Mesothelial cell of epicardium (in vitro differentiated cells): ENCODE data around the gene CYB5R2. TPM values are rescaled to one million over a fixed set of nuclear protein-coding genes. Genes with fewer than 3 reads are reported as not detected.

Experiments used
- DNase-seq, 2 experiments: peaks; one replicate each; pipeline ENCODE4 v3.0.0; 2021; ENCODE audit warnings: low spot score in 2 of 2; ENCODE audit not compliant: unreplicated experiment in 2 of 2
- H3K27ac Mint-ChIP-seq: 2 replicates; pipeline ENCODE4 v1.8.0; 2021; ENCODE audit warnings: mixed read lengths
- H3K27me3 Mint-ChIP-seq: 2 replicates; pipeline ENCODE4 v1.8.0; 2021; ENCODE audit warnings: low read depth, mixed read lengths
- H3K36me3 Mint-ChIP-seq: 2 replicates; pipeline ENCODE4 v1.8.0; 2021; ENCODE audit warnings: mixed read lengths
- H3K4me1 Mint-ChIP-seq: 2 replicates; pipeline ENCODE4 v1.8.0; 2021; ENCODE audit warnings: mixed read lengths
- H3K4me3 Mint-ChIP-seq: 2 replicates; pipeline ENCODE4 v1.8.0; 2021; ENCODE audit warnings: mild to moderate bottlenecking, moderate library complexity, mixed read lengths
- H3K9me3 Mint-ChIP-seq: 2 replicates; pipeline ENCODE4 v1.8.0; 2021; ENCODE audit warnings: mixed read lengths
- CTCF ChIP-seq: fragments of 200-600 bp; sonication (generic); IDR thresholded peaks from one replicate; pipeline ENCODE4 v1.5.0; 2021; ENCODE audit warnings: antibody characterized with exemption; ENCODE audit not compliant: unreplicated experiment
- total RNA-seq: library from RNA; stranded (reverse); gene quantifications from 3 replicates; pipeline ENCODE4 v1.2.1, GENCODE V29; 2021

Gene CYB5R2
- total RNA-seq: 63.6 to 74.4 TPM (median 67.0 TPM) in 3 replicates

GRCh38 chr11:7672960-7673723, at the start of gene CYB5R2:
TSS of gene CYB5R2 (minus strand) at chr11:7673500. CDS start at chr11:7672825, 675 bp downstream.
- Mint-ChIP-seq H3K36me3 (peaks cover 10% of the 10 kb centered on the region), H3K4me1 (peaks cover 74% of the 10 kb centered on the region), H3K27ac (peak within 1 kb of the TSS; percentile 91), H3K9me3 (no peaks in the 10 kb centered on the region), H3K27me3 (no peaks in the 10 kb centered on the region), H3K4me3 (peak within 1 kb of the TSS; percentile 84)
- DNase-seq: no peak
- TF ChIP-seq CTCF: no peak

GRCh38 chr11:7714786-7715185, 41.5 kb upstream of the CYB5R2 start:
- Mint-ChIP-seq H3K27ac (no peak overlapping the region), H3K4me3 (no peak overlapping the region)
- DNase-seq: no peak

DNA sequence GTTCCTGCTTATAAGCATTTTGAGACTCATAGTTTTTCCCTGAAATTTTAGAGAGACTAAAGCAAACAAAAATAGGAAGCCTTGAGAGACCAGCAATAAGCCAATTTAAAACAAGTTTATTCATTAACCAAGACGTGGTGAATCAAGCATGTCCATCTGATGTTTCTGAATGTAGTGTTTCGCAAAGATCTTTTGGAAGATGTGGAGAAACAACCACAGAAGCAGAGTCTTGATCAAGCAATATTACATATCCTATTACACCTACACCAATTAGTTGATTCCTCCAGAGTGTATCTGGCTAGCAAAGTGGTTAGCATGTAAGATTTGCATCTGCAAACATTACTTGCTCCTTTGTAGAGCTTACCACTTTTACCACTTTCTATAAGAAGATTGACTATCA, 33.1 kb upstream of the CYB5R2 start, which contains the start of gene OVCH2:
Gene OVCH2, minus strand, starts transcription at position 101 of the 400 bp plus-strand sequence. Its CDS starts 83 bp downstream, at position 18.
- H3K27ac Mint-ChIP-seq: no peak within 1 kb of the TSS
- no peak within 1 kb of the TSS for H3K4me3 Mint-ChIP-seq
- peaks cover 5% of the 10 kb centered on the region for H3K4me1 Mint-ChIP-seq
- DNase-seq: no peak
- peaks cover 4% of the 10 kb centered on the region for H3K9me3 Mint-ChIP-seq
- H3K27me3 Mint-ChIP-seq: no peaks in the 10 kb centered on the region
- H3K36me3 Mint-ChIP-seq: no peaks in the 10 kb centered on the region
- TF ChIP-seq CTCF: no peak

More at GRCh38 chr11:7714786-7715185, 41.5 kb upstream of the CYB5R2 start:
- TF ChIP-seq CTCF: no peak
- H3K27me3 Mint-ChIP-seq: no peaks in the 10 kb centered on the region
- no peaks in the 10 kb centered on the region for H3K4me1 Mint-ChIP-seq
- H3K36me3 Mint-ChIP-seq: peaks cover 3% of the 10 kb centered on the region
- peaks cover 18% of the 10 kb centered on the region for H3K9me3 Mint-ChIP-seq

GRCh38 chr11:7703740-7704139, 30.4 kb upstream of the CYB5R2 start:
- DNase-seq: no peak
- no peak for TF ChIP-seq CTCF
- no peak overlapping the region for H3K27ac Mint-ChIP-seq
- H3K36me3 Mint-ChIP-seq: no peaks in the 10 kb centered on the region
- H3K27me3 Mint-ChIP-seq: no peaks in the 10 kb centered on the region
- H3K9me3 Mint-ChIP-seq: no peaks in the 10 kb centered on the region
- H3K4me3 Mint-ChIP-seq: no peak overlapping the region
- peaks cover 5% of the 10 kb centered on the region for H3K4me1 Mint-ChIP-seq

DNA sequence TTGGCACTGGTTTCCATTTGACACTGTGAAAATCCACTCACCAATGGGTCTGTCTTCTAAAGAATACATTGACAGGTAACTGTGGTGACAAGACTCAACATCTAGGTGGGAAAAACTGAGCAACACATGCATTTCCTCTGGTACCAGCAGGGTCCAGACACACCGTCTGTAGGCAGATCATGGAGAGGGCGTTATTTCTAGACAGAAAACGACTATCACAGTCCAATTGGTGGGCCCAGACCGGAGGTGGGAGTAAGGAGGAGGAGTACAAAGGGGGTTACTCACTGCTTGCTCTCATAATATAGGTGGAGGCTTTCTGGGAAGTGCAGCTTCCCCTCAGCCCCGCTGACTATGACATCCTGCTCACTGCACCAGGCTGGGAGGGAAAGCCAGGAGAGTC, 23.1 kb upstream of the CYB5R2 start:
- TF ChIP-seq CTCF: no peak
- no peak for DNase-seq
- Mint-ChIP-seq H3K27me3 (no peaks in the 10 kb centered on the region), H3K4me1 (peaks cover 11% of the 10 kb centered on the region), H3K36me3 (no peaks in the 10 kb centered on the region), H3K4me3 (no peak overlapping the region), H3K9me3 (no peaks in the 10 kb centered on the region), H3K27ac (no peak overlapping the region)
